SH-SY5Y (cell line): ENCODE results near the gene POLR2L.

Experiments
- GATA2 ChIP-seq: IDR thresholded peaks from 2 replicates; pipeline ENCODE4 v1.6.1; 2011; ENCODE audit warnings: mild to moderate bottlenecking, low read depth, low read length
- GATA3 ChIP-seq: IDR thresholded peaks from 2 replicates; pipeline ENCODE4 v1.6.1; 2011; ENCODE audit warnings: low read depth, mild to moderate bottlenecking, low read length, moderate library complexity

DNA sequence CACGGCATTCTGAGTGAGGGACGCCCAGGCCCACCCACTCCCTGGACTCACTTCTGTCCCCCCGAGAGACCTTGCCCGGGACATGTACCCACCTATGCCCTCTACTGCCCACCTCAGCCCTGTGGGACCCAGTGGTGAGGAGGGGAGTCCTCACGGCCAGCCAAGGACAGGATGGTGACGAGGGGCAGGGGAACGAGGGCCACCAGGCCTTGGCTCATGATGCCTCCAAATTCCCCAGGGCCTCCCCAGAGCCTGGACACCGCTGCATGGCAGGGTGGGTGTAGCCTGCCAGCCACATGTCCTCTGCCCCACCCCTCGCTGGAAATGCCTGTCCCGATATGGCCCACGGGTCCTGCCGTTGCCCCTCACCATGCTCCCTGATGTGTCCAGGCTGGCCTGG, 26.5 kb upstream of the POLR2L start:
- no peak for TF ChIP-seq GATA3
- no peak for TF ChIP-seq GATA2
